GM19455 (cell line): Measurements from ENCODE around the gene BCAS2.
"Not testable (repeated sequence)": the region's sequence is repeated elsewhere in the genome, so short reads cannot be mapped to it uniquely, and the experiment has no call there.

Source experiments
- ATAC-seq: cut with Tn5 transposase; IDR thresholded peaks from one replicate; pipeline ENCODE4 v1.9.1; 2021; ENCODE audit not compliant: unreplicated experiment

BCAS2 gene

DNA sequence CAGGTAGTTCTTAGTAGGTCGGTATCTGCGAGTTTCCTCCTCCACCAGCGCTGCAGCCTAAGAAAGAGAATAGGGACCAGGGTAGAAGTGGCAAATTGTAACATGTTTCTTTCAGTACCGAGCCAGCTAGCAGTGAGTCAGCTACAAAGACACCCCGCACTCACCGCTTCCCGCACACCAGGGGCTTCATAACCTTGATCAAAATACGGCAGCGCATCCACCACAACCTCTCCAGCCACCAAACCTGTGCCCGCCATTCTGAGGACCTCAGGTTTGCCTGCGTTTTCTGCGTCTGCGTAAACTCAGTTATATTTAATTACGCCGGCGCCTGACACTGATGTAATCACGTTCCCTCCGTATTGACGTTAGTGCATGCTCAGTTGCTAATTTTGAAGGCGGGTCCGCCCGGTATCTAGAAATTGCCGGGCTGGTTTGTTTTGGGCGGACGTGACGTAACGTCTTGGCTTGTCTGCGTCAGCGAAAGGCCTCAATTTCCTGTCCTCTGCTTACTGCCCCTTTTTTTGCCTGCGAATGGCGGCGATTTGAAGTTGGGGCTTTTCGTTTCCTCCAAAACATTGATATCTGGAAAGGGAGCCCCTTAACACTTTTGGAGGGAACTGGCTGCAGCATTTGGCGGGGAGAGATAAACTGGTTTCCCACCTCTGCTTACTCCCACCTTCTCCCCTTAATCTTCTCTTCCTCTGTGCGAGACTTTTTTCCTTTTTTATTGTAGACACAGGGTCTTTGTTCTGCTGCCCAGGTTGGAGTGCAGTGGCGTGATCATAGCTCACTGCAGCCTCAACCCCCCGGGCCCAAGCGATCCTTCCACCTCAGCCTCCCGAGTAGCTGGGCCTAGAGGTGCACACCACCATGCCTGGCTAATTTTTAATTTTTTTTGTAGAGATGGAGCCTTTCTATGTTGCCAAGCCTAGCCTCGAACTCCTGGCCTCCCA lies at the start of gene BCAS2:
BCAS2 (minus strand) TSS at position 281 of the 953 bp plus-strand sequence; CDS start at position 257, 24 bp downstream.
- peak; percentile 99 for ATAC-seq

DNA sequence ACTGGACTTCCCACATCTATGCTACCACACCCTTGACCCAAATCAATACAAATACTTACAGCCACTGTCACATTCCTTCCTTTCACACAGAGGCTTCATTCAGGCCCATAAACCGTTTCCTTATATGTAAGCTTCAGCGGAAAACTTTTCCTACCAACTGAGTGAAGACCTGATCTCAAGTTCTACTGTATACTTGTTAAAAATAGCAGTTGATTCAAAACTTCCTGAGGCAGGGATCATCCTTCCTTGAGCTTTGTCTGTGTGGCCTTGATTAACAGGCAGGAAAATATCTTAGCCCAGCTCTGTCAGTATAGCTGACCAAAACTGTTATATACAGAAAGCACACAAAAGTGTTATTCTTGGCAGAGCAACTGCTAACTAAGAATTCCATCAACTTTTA lies 45.7 kb upstream of the BCAS2 start:
- no peak for ATAC-seq

GRCh38 chr1:114623364-114623763 lies 41.9 kb upstream of the BCAS2 start:
- ATAC-seq: no peak

GRCh38 chr1:114620419-114620818 lies 39.0 kb upstream of the BCAS2 start:
- ATAC-seq: no peak

DNA sequence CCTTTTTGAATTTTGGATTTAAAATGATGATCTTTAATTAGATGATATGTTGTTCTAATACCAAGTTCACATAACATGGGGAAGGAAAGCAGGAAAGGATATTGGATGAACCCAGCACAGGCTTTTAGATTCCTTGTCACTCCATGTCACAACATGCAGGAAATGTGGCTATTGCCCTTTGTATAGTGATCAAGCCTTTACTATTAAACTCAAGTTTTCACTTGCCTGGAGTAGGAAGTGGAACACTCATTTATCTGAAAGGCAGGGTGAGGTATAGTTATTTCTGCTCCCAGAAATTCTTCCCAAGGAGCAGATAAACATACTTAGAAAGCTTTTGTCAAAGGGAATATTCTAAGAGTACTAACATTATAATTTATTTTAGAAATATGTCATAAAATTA lies 37.2 kb upstream of the BCAS2 start:
- no peak for ATAC-seq

DNA sequence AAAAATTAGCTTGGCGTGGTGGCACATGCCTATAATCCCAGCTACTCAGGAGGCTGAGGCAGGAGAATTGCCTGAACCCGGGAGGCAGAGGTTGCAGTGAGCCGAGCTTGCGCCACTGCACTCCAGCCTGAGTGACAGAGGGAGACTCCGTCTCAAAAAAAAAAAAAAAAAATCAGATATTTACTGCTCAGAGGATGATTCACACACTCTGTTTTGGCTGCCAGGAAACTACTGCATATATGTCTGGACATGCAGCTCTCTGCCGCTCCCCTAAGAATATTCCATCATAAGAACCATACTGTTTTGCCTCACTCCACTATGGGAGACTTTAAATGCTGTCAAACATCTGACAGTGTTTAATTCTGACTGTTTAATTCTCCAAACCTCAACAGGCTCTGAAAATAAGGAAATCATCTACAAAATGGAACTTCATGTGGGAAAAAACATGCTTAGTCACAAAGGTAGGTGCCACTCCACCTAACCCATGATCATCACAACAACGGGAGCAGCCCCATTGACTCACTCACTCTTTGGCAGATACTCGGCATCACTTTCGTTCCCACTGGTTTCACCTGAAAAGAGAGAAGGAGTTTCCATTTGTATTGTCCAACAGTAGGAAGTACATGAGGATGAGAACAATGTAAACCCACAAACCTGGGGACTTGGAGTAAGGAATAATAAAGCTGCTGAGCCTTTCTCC lies 29.3 kb upstream of the BCAS2 start:
- ATAC-seq: no peak

- no peak for ATAC-seq
Measured at GRCh38 chr1:114609826-114610225, 28.4 kb upstream of the BCAS2 start.

DNA sequence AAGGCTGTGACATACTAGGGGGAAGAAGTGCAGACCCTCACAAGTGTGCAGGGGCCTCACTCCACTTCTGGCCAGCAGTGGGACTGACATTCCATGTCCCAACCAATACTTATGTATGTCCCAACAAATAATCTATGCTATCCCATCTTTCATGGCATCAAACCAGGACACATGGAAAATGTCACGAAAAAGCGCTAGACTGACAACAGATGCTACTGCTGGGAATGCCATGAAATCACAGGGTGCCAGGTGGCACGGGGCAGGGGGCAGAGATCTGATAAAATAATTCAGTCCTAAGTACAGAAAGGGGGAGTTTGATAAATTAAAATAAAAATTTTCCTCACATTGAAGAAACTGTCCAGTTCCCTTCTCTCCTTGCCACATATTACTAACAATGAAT lies 27.6 kb upstream of the BCAS2 start:
- ATAC-seq: no peak

GRCh38 chr1:114607223-114607622 lies 25.8 kb upstream of the BCAS2 start:
- ATAC-seq: no peak

- no peak for ATAC-seq
Measured at GRCh38 chr1:114597949-114598348, 16.5 kb upstream of the BCAS2 start.

GRCh38 chr1:114595602-114596001 lies 14.2 kb upstream of the BCAS2 start:
- no peak for ATAC-seq

GRCh38 chr1:114594046-114594445 lies 12.6 kb upstream of the BCAS2 start:
- no peak for ATAC-seq

DNA sequence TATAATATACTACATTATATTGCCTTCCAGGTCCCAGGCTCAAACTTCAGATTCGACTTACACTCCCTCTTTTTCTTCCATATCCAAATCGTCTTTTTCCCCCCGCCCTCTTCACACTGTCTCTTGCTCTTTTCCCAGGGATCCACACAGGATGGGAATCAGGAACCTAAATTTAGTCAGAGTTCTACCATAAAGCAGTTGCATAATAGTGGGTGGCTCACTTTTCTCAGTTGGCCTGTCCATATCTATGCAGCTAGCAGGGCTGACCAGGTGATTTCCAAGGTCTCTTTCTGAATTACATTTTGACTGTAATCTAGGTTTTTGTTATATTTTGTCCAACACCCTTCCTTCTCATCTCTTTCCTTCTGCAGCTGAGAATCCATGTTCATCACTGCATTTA lies 7.7 kb upstream of the BCAS2 start:
- no peak for ATAC-seq

- no peak for ATAC-seq
Measured at GRCh38 chr1:114588196-114588689, 6.8 kb upstream of the BCAS2 start.

DNA sequence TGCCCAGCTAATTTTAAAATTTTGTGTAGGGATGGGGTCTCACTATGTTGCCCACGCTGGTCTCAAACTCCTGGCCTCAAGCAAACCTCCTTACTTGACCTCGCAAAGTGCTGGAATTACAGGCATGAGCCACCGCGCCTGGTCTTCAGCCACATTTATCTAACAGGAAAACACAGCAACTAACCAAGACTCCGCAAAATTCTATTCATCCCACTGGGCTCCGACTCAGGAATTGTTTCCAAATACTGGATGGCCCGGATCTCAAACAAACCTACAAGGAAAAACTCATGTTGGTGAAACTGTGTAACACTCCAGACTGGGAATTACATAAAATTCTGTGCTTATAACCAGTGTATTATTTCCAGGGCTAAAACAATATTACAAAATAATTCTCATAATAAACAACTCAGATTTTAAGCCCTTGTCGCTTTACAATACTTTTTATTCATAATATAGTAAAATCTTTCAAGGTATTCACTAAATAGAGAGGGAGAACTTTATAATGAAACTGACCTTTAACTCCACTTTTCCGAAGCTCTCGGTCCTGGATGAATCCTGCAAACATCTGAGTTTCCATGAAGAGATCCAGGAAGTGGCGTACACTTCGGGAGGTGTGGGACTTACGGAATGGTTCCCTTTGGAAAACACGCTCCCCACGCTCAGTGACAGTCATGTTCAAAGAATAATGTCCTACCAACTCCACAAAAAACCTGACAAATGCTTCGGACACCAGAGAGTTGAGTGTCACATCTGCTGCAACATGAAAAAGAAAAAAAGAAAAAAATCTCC lies 6.0 kb upstream of the BCAS2 start:
- ATAC-seq: no peak

DNA sequence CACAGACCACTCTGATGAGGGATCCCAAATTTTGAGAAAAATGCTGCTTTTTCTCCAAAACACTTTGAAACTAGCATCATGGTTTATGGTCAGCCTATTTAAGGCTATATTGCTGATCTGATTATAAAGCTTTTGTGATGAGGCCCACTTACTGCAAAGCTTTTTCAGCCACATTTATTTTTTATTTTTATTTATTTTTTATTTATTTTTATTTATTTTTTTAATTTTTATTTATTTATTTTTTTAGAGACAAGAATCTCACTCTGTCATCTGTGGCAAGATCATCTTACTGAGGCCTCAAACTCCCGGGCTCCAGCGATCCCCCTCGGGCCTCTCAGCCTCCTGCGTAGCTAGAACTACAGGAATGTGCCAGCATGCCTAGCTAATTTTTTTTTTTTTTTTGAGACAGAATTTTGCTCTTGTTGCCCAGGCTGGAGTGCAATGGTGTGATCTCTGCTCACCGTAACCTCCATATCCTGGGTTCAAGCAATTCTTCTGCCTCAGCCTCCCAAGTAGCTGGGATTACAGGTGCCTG lies 5.2 kb upstream of the BCAS2 start:
- no peak for ATAC-seq

- ATAC-seq: no peak
Measured at GRCh38 chr1:114585231-114585630, 3.8 kb upstream of the BCAS2 start.

DNA sequence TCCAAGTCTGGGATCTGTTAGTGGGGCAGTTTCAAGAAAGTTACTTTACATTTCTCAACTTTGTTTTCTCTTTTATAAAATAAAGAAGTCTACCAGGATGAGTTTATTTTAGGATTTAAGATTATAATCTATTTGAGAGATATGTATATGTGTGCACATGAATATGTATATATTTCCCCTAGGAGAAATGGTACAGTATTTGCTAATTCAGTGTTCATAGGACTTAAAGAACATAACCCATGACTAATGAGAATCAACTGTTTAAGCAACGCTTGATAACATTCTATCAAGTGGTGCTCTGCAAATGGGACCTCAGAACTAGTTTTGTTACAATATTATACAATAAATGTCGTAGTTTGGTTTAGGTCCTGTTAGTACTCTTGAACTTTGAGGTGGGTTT lies 7.0 kb downstream of the BCAS2 start:
- no peak for ATAC-seq

DNA sequence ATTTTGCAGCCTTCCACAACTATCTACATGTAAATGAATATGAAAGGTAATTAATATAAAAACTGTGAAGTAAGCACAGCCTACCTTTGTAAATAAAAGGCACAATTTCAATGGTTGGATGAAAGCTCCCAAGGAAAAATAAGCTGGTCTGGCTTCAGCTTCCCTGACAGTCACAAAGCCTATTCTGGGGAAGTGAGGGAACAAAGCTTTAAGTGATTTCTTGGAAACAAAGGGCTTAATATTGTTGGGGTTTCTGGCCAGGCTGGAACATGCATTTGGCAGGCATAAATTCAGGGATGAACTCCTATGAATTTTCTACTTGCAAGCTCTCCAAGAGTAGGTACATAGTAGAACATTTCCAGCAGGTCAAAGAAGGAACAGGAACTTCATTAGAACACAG lies 17.3 kb downstream of the BCAS2 start:
- ATAC-seq: no peak

GRCh38 chr1:114562978-114563510 lies 18.4 kb downstream of the BCAS2 start:
- not testable (repeated sequence) for ATAC-seq

DNA sequence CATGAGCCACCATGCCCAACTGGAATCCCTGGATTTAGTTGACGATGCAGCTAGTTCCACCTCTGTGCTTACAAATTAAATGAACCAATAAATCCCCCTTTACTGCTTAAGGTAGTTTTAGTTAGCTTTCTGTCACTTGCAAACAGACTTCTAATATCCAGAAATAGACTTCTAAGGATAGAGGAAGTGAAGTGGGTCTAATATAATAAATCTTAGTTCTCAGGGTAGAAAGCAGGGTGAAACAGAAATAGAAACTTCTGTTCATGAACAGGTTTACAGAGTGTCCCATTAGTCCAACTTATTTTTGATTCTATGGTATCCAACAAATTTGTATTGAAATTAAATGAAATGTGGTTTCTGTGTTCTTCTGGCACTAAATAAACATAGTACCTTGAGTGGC lies 20.1 kb downstream of the BCAS2 start:
- ATAC-seq: no peak
